ENCODE results near the gene GOLGA7B.

DNA sequence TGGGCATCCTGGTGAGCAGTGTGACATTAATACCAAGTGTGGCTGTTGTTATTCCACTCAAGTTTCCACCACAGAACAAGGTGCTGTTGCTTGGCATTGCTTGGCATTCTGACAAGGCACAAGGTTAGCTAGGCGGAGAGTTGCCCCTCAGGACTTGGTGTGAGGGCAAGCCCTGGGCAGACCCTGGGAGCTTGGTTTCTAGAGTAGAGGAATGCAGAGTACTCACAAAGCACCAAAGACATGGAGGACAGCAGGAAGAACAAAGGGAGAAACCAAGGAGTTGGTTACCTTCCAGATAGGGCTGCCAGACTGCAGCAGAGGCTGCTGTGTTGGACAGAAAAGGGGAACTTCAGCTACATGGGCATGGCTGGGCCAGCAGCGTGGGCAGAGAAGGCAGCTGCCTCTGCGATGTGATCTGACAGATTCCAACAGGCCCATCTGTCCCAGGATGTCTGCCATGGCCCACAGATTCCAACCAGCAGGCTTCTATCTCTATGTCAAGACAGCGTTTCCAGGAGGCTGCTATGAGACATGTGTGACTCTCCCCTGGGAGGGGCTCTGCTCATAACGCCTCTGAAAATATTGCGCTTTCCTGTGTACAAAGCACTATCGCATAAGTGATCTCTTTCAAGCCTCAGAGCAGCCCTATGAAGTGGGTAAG is 1.8 kb downstream of the GOLGA7B start:
- TF ChIP-seq, protein P1, sequence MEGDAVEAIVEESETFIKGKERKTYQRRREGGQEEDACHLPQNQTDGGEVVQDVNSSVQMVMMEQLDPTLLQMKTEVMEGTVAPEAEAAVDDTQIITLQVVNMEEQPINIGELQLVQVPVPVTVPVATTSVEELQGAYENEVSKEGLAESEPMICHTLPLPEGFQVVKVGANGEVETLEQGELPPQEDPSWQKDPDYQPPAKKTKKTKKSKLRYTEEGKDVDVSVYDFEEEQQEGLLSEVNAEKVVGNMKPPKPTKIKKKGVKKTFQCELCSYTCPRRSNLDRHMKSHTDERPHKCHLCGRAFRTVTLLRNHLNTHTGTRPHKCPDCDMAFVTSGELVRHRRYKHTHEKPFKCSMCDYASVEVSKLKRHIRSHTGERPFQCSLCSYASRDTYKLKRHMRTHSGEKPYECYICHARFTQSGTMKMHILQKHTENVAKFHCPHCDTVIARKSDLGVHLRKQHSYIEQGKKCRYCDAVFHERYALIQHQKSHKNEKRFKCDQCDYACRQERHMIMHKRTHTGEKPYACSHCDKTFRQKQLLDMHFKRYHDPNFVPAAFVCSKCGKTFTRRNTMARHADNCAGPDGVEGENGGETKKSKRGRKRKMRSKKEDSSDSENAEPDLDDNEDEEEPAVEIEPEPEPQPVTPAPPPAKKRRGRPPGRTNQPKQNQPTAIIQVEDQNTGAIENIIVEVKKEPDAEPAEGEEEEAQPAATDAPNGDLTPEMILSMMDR (IDR thresholded peaks at IDR 0.05; ENCODE audit: low read depth, low read length): no peak
- no peak for TF ChIP-seq EZH2phosphoT487 (IDR thresholded peaks at IDR 0.05; ENCODE audit: low read depth)
